GM21576 (cell line): Measurements from ENCODE around the gene INPP5A.
"Not testable (repeated sequence)": the region's sequence is repeated elsewhere in the genome, so short reads cannot be mapped to it uniquely, and the experiment has no call there.

Source experiments
- ATAC-seq: cut with Tn5 transposase; IDR thresholded peaks from one replicate; pipeline ENCODE4 v1.9.1; 2021; ENCODE audit warnings: mild to moderate bottlenecking, moderate library complexity; ENCODE audit not compliant: unreplicated experiment

INPP5A gene

DNA sequence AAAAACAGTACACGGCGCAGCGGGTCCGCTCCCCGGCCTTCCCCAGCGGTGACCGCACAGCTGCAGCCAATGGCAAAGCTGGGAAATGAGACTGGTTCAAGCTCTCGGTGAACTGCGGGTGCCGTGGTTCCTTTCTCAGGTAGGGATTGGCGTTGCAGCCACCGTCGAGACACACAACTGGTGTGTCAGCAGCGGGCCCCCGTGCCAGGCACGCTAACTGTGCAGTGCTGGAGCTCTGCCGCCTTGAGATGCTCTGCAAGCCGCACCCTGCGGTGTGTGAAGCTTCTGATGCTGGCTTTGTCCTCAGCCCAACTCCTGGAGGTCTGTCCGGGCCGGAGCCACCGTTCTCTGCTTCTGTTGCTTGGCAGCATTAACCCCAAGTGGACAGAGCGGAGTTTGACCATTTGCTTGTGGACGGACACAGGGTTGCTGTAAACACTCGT is 269.0 kb downstream of the INPP5A start:
- ATAC-seq: no peak

DNA sequence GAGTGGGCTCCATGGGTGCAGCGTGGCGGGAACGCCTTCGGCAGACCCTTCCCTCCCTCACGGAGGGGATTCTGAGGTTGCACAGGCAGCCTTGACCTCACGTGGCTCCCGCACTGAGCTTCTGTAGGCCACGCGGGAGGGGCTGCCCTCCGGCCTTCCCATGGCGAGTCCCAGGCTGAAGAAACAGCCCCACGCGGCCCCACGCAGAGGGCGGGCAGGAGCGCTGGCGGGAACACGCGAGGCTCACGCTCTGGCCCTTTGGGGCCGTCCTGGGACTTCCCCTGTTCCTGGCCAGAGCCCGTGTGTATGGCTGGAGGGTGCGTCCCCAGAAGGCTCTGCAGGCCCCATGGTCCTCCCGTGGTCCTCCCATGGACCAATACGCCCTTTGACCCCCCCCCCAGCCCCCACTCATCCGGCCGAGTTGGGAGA is 270.0 kb downstream of the INPP5A start:
- ATAC-seq: no peak

DNA sequence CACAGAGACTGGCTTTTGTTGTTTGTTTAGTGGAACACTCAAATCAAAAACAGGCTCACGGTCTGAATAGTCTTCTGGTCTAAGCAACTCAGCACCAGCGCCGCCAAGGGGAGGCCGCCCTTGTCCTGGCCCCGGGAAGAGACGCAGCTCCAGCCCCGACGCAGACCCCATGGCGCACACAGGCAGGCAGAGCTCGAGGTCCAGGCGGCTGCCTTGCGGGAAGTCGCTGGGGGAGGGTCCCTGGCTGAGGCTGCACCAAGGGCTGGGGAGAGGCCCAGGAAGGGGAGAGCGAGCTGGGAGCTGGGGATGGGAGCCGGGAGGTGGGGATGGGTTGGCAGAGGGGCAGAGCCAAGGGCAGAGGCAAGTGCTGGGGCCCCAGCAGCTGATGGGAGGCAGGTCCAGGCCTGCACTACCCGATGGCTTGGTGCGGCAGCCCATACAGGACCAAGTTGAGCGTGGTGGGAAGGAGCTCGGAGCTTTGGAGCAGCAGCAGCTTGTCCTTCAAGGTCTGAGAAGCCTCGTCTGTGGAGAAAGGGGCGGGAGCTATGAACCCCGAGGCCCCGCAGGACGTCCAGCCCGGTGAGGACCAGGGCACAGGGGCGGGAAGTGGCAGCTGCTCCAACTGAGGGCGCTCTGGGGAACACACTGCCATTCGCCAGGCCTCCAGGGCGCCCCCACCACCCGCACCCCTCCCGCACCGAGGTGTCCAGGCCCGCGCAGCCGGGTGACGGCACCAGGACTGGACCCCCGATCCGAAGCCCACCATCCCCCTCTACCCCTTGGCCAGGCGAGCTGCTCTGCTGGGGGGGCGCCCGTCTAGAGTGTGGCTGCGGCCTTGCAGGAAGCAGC is 271.0 kb downstream of the INPP5A start:
- ATAC-seq: no peak

DNA sequence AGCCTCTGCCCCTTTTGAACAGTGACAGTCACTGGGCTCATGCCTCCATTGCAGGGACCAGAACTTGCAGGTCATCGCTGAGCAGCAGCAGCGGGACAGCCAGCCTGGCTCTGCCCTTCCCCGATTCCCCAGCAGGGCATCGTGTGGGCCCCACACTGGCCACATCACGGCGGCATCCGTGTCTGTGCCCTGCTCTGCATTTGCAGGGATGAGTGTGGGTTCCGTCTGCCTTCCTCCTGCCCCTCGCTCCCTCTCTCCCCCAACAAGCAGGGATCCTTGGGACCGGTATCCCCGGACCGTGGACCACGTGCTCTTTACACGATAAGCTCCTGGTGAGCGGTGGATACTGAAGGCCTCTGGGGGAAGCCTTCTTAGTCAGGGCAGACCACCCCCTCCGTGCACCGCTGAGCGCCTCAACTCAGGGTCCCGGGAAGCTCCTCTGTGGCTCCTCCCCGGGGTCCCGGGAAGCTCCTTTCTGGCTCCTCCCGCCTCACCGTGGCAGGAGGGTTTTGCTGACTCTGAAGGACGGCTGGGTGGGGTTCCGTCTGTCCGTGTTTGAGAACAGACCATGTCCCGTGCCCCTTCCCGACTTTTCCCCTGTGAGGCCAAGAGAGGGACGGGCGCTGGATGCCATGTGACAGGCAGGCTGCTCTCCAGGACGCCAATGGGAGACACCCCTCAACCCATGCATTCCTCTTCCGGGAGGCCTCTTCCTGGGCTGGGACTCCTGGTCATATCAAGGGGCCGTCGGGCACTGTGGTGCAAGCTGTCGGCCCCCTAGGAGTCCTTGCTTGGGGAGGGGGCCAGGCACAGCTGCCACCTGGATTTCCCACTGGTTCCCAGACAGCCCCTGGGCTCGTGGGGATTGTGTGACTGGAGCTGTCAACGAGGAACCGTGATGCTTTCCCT is 271.9 kb downstream of the INPP5A start:
- no peak for ATAC-seq

- no peak for ATAC-seq
Measured at GRCh38 chr10:132810141-132810806, 272.7 kb downstream of the INPP5A start.

- no peak for ATAC-seq
Measured at GRCh38 chr10:132810807-132811700, 273.5 kb downstream of the INPP5A start.

- ATAC-seq: no peak
Measured at GRCh38 chr10:132811891-132812481, 274.4 kb downstream of the INPP5A start.

GRCh38 chr10:132812520-132812919 is 274.9 kb downstream of the INPP5A start:
- ATAC-seq: no peak

DNA sequence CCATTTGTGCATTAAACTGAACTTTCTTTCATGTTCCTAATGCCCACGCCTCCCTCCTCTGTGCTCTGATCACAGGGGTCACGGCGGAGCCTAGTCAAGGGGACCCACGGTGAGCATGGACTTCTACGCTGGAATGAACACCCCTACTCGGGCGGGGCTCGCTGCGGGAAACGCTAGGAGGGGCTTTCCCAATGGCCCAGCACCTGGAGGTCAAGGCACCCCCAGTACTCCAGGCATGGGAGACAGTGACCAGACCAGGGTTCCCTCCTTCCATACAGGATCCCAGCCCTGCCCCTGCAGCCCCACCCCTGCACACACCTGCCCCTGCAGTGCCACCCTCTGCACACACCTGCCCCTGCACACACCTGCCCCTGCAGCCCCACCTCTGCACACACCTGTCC is 275.4 kb downstream of the INPP5A start:
- ATAC-seq: no peak

DNA sequence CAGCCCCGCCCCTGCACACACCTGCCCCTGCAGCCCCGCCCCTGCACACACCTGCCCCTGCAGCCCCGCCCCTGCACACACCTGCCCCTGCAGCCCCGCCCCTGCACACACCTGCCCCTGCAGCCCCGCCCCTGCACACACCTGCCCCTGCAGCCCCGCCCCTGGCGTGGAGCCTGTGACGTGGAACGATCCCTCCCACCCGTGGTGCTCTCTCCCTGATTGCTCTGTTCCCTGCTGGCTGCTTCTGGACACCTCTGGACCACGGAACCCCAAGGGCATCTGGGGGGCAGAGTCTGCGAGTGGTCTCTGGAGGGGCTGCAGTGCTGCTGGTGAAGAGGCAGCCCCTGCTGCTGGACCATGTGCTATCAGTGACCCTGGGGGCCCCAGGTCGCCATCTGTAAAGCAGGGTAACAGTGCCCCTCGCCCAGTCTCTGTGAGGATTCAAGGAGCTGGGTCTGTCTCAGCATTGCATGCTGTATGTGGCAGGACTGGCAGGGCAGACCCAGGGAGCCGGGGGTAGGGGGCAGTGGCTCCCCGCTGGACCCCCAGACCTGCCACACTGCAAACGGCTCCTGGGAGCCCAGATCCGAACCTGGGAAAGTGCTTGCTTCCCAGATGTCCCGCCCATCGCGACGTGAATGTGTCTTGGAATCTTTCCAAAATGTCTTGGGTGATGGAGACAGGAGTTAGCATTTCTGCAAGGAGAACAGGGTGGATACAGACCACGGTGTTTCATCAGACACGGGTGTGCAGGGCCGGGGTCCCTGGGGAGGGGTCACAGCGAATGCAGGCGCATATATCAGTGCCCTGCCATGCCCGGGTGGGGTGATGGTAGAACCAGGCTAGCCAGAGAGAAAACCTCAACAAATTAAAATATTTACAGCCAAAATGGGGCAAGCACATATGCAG is 276.2 kb downstream of the INPP5A start:
- no peak for ATAC-seq

GRCh38 chr10:132814469-132814856 is 276.9 kb downstream of the INPP5A start:
- no peak for ATAC-seq

DNA sequence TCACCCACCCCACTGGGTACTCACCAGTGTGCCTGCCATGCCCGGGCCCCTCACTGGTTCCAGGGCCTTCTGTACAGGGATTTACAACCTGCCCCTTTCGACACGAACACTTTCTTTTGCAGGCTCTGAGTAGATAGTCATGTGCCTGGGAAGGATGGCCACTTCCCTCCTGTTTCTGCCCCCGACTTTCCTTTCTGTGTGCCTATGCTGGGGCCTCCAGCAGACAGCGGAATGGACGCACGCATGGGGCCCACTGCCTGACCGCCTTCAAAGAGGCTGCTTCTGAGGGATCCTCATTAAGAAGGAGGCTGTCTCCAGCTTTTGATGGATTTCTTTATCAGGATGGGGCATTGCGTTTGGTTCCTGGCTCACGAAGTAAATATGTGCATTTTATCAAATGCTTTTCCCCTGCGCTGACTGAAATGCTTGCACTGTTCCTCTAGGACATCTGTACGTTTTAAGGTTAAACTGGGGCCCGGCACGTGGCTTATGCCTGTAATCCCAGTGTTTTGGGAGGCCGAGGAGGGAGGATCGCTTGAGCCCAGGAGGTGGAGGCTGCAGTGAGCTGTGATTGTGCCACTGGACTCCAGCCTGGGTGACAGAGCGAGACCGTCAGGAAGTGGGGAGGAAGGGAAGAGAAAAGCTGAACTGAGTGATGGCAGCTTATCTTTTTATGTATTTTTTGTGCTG is 277.7 kb downstream of the INPP5A start:
- ATAC-seq: no peak

DNA sequence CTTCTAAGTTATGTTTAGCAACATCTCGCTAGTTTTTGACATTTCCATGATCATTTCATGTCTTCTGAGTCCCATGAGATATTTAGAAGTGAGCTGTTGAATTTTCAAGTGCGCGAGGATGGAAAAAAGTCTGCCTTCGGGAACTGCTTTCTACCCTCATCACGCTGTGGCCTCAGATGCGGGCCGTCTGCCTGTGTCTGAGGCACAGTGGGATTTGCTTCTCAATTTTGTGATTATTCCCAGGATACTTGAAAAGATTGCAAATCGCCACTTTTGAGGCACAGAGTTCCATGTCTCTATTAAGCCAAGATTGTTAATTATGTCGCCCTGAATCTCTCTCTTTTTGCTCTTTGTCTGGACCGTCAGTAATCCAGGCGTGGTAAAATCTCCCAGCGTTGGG is 279.1 kb downstream of the INPP5A start:
- no peak for ATAC-seq

- ATAC-seq: no peak
Measured at GRCh38 chr10:132817701-132818211, 280.2 kb downstream of the INPP5A start.

DNA sequence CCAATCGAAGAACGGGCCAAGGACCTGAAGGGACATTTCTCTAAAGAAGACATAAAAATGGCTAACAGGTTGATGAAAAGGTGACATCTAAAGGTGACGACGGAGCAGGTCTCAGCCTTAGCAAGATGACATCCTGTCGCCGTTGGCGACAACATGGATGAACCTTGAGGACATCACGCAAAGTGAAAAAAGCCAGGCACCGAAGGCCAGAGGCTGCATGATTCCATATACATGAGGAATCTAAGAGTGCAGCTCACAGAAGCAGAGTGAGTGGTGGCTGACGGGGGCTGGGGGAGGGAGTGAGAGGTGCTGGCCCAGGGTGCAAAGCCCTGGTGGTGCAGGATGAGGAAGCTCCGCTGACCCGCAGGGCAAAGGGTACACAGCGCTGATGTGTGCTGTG is 282.5 kb downstream of the INPP5A start:
- no peak for ATAC-seq

- ATAC-seq: not testable (repeated sequence)
Measured at GRCh38 chr10:132825783-132826523, 288.4 kb downstream of the INPP5A start.
